Hematopoietic multipotent progenitor cell treated with erythropoietin and hydrocortisone succinate and interleukin-3 and kit ligand, for 15 days (in vitro differentiated cells): ENCODE results near the gene TAS2R10.

Source experiments
- DNase-seq: peaks from one replicate; pipeline ENCODE4 v3.0.0-alpha.2; 2015; ENCODE audit warnings: low spot score

The TAS2R10 gene

DNA sequence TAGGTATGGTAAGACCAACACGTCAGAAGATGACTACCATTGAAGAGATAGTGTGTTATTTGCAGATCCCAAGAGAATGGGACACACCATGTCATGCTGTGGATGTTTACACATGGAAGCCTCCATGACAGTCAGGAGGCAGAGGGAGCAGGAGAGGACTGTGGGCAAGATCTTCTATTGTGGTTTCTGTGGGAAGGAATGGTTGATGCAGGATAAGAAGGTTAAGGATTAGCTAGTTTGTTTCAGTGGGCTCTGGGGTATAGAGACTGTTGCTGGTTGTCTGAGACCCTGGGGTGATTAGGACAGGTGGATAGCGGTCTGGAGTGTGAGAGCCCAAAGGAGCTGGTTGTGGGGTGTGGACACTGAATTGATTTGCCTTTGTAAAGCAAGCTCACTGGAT lies 47.1 kb downstream of the TAS2R10 start:
- no peak for DNase-seq
